ENCODE results near the gene OGA.

Gene OGA

DNA sequence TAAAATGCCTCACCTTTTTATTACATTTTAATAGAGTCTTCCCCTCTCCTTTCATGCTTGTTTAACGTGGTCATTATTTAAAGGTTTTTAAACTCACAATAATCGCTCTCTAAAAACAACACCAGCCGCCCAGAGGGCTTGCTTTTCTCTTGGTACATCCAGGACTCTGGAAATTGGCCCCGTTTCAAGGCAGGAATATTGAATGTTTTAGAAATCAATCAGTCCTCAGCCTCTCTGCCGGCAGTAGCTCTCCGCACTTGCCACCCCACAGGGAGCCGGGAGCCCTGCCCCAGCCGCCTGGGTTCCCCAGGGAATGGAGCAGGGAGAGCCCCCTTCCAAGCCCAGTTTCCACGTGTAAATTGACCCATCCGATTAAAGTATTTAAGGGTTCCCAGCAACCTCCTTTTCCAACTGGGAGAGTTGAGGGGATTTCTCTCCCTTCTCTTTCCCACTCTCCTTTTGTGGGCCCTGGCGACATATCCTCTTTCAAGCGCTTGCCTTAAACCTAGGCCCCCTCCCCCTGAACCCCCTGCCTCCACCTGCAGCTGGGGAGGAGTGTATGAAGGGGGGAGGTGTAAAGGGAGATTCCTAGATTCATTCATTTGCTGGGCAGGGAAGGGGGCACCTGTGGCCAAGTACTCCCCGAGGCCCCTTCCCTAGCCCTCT is 44.2 kb downstream of the OGA start:
- DNase-seq: no peak

DNA sequence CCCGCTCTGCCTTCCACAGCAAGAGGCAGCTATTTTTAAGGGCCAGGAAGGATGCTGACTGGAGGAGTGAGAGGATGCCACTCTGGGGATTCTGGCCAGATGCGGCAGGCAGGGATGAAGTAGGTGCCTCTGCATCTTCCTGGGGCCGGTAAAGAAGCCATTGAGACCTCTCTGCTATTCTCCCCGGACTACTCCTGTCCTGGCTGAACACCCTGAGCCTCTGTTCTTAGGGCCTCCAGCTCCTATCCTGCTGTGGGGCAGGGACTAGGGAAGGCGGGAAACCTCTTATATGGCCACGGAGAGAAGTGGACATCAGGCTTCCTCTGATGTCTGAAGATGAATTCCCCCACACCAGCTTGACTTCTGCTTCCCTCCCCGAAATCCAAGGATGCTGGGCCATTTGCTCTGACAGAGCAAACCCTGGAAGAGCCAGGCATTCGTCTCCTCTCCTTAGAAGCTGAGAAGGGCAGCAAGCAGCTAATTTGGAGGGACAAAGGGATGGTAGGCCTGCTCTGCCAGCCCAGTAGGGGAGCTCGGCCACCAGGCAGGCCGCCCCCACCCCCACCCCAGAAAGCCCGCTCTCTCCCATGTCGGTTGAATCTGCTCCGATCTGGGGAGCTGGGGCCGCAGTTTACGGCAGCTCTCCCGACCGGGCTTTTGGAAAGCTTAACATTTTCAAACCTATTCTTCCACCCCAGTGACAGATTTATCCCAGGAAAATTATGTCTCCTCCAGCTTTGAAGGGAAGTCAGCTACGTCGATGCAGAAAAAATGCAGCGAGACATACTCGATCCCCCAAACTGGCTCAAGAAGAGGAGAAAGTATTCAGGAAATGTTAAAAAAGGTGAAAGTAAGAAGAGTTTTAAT is 45.1 kb downstream of the OGA start:
- DNase-seq: no peak

DNA sequence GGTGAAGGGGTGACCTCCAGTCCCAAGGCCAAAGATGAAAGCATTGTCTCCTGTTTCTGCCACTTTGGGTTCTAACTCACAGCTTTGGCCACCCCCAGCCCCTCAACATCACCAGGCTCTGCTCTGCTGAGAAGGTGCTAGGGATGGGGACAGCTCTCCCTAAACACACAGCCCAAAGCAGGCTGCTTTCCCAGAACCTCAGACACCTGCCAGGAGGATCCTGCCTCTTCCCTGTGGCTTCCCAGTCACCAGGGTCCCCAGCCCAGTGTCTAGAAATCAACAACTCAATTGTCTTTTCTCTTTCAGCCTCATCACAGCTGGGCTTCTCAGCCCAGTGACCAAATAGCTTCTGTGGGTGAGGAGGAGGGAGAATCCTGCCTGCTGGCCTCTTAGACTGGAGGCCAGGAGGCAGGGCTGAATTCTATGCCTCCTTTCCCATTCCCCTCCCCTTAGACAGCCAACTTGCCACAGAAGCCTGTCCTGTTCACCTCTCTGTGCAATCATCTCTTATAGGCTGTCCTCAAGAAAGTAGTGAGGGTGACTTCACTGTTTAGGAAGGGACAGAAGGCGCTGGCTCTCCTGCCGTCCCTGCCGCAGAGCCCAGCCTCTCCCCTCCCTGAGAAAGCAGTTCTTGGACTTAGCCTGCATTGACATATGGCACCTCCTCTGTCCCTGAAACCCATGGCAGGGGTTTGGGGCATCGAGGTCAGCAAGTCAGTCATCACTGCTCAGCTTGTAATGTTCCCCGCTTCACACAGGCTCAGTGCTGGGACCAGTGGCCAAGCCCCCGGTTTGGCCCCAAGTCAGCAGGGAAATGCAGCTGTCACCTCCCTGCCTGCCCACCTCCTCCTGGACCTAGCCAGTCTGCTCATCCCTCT is 46.0 kb downstream of the OGA start:
- no peak for DNase-seq

DNA sequence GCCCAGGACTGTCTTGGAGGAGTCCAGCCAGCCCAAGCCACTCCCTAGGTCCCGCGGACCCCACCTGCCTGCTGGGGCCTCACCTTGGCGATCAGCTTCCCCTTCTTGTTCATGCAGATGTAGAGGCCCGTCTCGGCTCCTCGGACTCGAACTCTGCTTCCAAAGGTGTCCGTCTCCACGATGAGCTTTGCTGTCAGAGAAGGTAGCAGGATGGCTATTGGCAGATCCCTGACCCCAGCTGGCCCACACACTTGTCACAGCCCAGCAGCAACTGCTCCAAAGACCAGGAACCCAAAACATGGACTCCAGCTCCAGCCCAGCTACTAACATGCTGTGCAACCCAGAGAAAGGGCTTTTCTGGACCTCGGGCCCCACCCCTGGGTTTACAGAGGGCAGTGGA is 46.9 kb downstream of the OGA start:
- no peak for DNase-seq

DNA sequence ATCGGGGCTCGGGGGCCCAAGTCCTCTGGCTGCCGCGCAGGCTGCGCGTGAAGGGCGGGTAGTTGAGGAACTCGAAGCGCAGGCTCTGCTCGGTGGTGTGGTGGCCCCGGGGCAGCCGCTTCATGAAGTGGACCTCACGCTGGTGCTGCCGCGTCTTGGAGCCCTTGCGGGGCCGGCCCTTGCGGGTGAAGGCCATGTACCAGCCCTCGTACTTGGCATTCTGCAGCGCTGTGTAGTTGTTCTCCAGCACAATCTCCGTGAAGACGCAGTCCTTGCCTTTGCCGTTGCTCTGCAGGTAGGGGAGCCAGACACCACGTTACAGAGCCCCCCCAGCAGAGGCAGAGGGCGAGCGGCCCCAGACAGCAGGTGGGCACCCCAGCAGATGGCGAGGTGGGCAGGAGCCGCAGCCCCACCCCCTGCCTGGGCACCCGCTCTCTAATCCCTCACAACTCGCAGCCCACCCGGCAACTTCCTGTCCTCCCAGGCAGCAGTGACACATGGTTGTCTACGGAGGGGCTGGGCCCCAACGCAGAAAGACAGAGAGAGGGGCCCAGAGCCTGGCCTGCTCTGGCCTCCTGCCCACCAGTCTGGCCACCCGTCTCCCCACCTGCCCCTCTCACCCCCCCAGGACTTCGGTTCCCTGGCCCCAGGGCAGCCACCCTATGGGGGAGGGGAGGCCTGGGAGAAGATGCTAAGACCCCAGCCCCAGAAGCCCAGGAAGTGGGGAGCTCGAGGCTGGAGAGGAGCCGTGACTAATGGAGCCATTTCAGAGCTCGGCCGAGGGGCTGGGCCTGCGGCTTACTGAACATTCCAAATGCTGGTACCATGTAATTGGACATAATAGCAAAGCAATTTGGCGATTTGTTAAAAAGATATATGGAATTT is 47.7 kb downstream of the OGA start:
- no peak for DNase-seq

DNA sequence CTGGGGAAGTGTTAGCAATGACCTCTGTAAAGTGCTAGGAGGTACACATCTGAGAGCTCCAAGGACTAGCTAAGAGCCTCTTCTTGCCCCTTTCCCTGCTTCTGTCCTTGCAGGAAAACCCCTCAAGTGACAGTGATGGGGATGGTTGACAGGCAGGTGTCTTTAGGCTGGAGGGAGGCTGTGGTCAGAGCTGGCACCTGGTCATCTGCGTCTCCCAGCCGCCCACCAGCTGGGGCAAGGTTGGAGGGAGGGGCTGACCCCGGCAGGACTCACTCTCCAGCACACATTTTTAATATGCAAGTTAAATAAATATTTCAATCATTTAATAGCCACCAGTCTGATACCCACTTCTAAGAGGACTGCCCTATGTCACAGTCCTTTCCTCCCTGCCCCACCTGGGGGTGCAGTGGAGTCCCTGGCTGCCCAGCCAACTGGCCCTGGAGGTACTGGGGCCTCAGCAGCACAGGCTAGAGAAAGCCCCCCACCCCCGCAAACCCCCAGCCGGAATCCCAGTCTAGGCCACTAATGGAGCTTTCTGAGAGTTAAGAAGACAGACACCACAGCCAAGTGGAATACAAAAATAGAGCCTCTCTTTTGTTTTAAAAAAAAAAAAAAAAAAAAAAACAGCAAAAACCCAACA is 48.6 kb downstream of the OGA start:
- DNase-seq: no peak

DNA sequence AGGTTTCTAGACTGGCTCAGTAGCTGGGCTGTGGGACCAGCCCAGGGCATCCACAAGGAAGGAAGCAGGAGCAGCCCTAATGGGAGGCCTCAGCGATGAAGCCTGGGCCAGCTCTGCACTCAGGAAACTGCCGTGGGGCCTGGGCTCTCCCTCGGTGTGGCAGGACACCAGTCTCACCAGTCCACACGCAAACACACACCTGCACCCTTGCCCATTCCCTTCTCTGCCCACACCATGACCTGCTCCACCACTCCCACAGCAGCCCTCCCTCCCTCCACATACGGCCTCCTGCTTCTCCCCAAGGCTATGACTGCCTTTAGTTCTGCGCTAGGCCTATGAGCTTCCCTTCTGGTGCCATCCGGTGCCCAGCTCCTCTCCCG is 49.5 kb downstream of the OGA start:
- no peak for DNase-seq

DNA sequence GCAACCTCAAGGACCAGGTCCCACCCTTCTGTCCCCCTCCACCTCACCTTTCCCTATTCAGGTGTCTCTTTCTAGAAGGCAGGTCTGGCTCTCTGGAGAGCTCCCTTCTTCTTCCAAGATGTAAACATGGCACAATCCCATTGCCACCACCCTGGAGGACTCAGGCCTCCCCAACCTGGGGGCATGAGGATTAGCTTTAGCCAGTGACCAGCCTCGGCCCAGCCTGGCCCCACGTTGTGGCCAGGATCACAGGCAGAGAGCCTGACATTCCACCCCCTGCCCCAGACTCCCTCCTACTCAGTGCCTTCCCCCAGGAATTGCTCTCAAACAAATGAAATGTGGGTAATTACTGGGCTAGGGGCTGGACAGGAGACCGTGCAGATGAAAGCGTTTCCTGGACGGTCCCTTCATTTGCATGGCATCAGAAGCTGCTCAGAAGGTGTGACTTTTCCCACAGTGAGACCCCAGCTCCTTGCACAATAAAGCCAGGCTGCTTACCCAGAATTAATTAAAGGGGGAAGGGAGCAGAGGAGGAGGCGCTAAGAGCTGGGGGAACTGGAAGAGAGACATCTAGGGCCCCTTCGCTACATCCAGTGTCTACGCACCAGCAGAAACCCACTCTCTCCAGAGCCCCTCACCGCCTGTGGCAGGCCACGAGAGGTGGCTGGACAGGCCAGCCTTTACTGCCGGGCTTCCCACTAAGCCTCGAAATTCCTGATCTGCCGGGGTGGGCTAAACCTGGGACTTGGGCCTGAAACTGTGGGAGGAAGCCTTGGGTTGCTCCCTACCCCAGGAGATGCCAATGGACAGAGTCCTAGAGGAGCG is 50.1 kb downstream of the OGA start:
- DNase-seq: no peak

DNA sequence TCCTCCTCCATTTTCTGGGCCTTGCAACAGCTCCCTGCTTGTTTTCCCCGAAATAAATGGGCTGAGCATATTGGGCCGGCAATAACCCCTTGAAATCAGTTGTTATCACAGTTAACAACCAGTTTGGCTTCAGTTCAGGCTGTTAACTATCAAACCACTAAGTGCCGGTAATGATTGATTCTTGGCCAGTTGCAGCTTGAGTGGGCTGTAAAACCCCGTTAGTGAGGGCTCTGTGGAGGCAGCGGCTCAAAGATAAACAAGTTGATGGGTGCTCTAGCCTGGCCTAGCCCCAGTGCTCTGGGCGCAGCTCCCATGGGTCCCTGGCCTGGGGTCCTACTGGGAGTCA is 50.7 kb downstream of the OGA start:
- no peak for DNase-seq

DNA sequence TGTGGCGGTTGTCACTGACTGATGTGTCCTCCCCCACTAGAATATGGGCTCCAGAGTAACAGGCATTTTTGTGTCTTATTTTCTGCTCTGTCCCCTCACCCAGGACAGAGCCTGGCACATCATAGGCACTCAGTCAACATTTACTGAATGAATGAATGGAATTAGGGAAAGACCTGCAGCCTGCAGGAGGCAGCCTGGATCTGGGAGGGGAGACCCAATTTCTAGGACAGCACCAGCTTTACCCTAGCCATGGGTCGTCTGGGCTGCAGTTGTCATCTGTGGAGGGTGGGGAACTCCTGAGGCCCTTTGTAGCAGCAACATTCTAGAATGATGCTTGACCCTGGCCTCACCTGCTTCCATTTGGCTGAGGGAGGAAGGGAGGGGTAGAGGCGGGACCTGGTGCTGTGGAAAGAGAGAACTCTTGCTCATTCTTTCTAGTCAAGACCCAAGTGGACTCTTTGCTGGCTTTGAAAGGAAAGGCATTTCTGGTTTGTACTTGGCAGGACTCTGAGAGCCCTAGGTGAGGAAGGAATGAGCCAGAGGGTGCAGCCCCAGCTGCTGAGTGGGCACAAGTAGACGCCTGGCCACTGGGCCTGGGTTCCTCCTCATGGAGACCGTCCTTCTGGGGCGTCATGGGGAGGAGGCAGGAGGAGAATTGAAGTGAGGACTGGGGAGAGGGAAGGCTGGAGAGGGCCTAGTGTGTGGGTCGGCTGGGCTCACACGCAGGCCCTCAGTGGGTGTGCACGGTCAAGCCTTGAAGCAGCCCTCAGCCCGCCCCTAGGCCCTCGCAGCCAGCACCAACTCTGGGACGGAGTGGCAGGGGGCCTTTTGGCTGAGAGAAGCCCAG is 51.3 kb downstream of the OGA start:
- DNase-seq: no peak

DNA sequence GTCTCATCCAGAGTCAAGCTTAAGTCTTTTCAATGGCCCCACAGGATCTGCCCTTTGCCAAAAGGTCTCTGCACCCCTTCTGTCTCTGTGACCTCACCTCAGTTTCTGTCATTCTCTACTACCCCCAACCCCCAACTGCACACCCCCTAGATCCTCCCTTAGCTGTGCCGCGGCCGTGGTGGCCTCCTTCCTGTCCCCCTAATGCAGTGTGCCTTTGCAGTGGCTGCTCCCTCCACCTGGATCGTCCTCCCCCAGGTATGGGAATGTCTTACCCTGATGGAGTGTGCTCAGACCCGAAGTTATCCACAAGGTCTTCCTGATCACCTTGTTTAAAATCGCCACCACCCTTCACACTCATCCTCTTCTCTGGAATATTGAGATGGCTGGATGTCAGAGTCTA is 51.9 kb downstream of the OGA start:
- no peak for DNase-seq

DNA sequence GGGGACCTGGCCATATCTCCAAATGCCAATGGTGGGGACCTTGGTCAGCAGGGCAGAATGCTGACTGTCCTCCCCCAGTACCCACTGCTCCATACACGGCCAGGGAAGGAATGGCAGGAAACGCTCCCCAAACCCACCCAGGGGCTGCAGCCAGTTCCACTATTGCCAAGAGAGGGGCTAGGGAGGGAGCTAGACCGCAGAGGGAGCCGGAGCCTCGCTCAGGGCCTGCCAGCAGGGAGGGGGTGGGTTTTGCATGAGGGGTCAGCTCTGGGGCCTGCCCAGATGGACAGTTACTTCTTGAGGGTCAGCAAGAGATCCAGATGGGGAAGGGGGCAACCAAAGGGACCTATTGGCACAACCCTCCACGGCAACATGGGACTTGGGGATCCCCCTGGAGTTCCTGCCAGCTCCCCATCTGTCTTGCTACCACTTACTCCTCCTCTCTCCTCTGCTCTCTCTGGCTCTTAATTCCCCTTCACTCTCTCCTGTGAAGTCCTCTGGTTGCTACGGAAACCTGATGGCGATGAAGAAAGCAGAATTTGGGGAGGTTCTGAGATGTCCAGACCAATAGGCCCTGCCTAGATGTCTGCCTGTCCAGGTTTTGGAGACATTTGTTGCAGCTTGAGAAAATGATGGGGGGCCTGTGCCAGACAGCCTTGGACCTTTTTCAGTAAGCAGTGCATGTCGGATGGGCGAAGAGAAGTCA is 55.0 kb downstream of the OGA start:
- DNase-seq: no peak

DNA sequence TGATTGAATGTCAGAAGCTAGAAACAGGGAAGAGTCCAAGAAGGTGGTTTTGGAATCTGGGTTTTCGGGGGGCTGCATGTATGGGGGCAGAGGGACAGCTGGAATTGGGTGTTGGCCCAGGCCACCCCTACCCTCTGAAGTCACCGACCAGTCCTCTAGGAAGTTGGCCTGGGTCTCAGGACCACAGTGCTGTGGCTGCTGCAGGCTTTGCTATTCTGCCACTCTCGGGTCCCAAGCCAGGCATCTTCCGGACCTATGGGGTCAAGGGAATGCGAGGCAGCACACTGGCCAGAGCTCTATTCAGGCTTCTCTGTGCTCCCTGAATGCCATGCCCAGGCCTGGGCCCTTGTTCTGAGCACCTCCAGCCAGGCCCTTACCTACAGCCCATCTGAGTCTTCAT is 55.5 kb downstream of the OGA start:
- DNase-seq: no peak

DNA sequence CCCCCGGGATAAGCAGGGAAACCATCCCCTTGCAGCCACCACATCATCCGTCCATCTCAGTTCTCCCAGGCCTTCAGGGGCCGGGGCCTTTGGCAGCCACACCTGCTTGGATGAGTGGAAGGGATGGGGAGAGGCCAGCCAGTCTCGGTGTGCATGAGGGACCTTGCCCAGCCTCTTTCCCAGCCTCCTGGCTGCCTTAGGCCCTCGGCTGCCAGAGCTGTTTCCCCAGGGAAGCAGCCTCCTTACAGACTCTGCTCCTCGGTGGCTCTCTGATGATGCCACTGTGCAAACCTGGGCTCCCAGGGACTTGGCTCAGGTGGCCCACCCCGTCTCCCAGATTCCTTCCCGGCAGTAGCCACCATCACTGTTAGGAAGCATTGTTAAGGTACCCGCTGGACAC is 57.0 kb downstream of the OGA start:
- no peak for DNase-seq

DNA sequence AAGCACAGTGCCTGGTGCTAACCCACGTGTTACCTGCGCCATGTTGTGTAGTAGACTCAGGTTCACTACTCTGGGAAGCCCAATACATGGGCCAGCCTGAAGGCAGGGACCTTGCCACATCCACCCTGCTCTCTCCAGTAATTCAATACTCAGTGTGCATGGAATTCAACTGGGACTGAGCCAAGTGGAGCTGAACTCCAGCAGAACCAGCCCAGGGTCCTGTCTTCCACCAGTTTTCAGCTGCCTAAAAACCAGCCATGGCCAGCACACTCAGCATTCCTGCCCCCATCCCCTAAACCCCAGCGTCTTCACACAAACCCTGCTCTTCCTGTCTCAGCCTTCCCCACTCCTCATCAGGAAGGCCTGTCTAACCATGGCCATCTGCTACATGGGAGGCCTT is 57.7 kb downstream of the OGA start:
- DNase-seq: no peak

DNA sequence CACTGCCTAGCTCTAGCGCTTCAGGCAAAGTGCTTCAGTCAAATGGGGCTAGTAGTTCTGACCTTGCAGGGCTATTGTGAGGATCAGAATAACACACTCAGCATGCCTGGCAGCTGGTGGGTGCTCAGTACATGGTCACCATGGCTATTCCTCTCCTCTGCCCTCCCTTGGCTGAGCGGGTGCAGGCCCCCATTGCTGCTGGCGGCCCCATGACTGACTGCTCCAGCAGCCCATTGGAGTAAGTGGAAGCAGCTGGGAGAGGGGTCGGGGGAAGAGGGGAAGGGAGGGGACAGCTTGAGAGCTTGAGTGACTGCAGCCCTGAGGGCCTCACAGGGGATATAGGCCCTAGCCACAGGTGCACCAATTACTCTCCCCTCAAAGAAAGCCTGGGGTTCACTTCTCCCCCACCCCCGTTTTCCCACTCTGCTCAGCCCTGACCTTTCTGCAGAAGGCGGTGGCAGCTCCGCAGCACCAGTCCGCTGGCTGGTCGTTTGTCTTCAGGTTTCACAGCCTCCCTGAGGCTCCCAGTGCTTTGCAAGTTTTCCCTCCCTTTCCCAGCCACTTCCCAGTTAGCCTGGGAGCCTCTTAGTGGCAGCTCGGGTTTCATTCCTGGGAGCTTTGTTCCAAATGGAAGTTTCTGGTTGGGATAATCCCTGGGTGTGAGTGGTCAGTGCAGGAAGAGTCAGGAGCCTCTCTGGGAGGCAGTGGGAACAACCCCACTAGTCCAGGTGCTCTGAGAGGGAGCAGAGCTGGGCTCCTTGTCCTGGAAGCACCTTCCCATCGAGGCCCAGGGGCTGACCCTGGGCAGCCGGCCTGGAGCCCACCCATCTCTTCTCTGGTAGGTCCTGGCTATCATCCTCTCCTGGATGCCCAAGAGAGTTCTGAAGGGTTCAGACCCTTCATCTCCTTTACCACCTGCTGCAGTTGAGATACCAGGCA is 58.7 kb downstream of the OGA start:
- no peak for DNase-seq

DNA sequence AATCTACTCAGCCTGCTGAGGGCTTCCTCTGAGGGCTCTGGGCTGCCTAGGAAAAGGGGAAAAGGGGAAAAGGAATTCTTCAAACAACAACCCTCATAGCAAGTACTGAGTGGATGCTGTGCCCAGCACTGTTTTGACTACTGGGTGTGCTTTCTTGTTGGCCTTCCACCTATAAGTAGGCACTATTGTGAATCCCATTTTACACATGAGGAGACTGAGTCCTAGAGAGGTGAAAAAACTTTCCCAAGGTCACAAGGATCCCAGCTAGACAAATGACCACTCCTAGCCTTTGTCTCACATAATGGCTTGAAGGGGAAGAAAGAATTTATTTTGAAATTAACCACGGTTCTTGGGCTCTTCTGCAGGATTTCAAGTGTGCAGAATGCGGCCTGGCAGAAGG is 59.4 kb downstream of the OGA start:
- DNase-seq: no peak

DNA sequence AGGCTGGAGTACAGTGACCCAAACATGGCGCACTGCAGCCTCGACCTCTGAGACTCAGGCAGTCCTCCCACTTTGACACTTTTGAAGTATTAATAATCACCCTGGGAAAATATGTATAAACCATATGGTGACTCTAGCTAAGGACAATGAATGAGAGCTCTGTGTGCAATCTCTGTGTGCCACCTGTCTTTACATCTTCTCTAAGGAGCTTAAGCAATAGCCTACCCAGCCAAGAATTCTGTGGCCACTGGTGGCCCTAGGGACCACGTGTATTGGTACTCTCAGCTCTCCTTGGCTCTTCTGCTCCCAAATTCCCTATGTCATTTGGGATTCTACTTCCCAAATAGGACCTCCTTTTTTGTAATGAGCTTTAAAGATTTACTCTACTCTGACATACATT is 66.0 kb downstream of the OGA start:
- no peak for DNase-seq

All from activated CD4-positive, CD25-positive, alpha-beta regulatory T cell (primary cell).